ENCODE results near the gene TCL1B.

DNA sequence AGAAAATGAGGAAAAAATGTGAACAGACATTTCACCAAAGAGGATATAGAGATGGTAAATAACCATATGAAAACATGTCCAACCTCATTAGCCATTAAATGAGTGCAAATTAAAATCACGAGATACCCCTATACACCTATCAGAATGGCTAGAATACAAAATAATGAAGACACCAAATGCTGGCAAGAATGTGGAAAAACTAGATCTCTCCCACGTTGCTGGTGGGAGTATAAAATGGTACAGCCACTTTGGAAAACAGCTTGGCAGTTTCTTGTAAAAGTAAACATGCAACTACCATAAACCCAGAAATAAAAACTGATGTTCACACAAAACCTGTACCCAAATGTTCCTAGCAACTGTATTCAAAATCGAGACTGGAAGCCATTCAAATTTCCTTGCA is 38.3 kb upstream of the TCL1B start:
- TF ChIP-seq HDGF (IDR thresholded peaks at IDR 0.05; ENCODE audit: borderline replicate concordance) (no peak), NFRKB (IDR thresholded peaks at IDR 0.05) (no peak), FOXM1 (IDR thresholded peaks at IDR 0.05; ENCODE audit: borderline replicate concordance) (no peak), BHLHE40 (IDR thresholded peaks at IDR 0.05; ENCODE audit: borderline replicate concordance) (no peak), FOXA1 (IDR thresholded peaks at IDR 0.05) (no peak), FOXK2 (IDR thresholded peaks at IDR 0.05) (no peak), SUZ12 (IDR thresholded peaks at IDR 0.05) (no peak), ARNT (IDR thresholded peaks at IDR 0.05) (no peak)
